Stromal cell of bone marrow (primary cell): Measurements from ENCODE around the gene ZNF438.
A peak's percentile ranks its signal among the peaks of the same experiment; 100 is the strongest.
"Not testable (repeated sequence)": the region's sequence is repeated elsewhere in the genome, so short reads cannot be mapped to it uniquely, and the experiment has no call there.

Experiments
- DNase-seq: peaks from one replicate; pipeline ENCODE4 v3.0.0-alpha.2; 2012; ENCODE audit warnings: low read depth

Gene ZNF438

DNA sequence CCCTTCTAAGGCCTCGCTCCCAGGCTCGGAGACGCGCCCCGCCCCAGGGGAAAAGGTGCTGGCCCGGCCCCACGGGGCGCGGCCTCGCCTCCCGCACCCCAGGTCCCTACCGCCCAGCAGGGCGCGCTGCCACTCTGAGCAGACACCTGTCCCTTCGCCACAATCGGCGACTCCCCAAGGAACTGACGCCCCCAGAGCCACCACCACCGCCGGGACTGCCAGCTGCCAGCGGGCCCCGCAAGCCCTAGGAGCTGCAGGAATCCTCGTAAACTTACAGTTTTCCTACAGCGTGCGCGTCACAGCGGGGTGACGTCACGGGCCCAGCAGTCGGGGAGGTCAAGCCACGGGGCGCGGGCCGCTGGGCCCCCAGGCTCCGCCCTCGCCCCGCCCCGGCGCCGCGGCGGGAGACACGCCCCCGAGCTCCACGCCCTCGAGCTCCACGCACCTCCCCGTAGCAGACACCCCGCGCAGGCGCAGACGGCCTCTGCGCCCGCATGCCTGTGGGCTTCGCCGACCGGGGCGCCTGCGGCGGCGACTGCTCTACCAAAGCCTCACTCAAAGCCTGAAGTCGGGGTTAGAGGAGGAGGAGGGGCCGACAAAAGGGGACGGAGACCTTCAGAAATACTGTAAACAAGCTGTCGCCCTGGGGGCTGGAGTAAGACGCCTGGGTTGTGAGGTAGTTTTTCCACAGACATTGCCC, at the start of gene ZNF438:
ZNF438 (minus strand) TSS at position 308 of the 700 bp plus-strand sequence. CDS start 154,831 bp downstream, outside the sequence.
- DNase-seq: peak; percentile 90

DNA sequence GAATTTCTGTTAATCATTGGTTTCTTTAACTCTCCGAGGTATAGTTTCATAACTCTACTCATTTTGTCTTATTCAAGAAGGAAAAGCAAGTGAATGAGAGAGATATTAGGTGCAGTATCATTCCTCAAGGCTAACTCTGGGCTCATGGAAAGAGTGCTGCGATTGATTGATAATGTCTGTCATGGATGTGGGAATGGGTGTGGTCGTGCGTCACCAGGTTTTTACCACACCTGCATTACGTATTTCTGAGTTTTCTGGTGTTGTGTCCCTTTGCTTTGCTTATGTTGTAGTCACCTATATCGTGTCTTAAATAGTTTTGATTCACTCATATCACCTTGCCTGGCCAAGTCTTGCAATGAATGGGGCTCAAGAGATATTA, 44.9 kb upstream of the ZNF438 start:
- no peak for DNase-seq

DNA sequence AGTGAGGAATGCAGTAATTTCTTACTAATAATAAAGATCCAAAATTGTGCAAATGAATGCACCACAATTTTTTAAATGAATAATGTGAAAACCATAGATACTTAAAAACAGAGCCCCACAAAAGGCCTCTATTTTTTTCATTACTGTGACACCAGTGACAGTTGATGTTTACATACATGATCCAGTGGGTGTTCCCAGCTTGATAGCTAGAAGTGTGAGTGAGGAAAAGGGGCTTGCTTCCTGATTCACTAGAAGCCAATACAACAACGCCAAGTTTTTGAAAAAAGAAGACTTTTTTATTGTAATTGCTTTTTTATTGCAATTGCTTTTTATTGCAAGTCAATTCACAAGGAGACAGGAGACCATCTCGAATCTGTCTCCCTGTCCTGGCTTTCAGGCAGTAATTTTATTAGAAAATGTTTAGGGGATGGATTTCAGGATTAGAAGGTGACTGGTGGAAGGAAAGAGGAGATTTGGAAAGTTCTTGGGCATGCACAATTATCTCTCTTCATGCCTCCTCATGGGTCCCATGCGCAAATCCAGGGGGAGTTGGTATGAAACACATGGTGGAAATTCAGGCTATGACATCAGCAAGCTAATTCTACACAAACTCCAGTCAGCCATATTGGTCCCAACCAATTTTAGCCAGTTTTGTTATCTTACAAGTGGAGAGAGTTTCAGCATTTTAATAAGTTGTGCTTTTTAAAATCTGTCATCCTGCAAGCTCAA, 44.4 kb upstream of the ZNF438 start:
- no peak for DNase-seq

DNA sequence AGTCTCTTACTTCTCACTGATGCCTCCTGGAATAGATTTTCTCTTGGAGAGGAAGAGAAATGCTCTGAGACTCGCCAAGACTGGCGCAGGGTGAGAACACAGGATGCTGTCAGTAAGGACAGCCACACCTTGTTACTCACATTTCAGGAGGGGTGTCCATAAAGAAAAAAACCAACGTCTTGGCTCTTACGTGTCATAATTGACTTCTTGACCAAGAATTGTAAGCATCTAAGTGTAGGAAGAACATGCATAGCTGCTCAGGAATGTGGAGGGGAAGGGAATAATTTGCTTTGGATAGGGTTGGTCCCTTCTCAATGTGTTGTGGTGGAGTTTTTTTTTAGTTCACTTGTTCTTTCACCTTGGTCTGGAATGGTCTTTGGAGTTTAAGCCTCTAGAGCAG, 43.8 kb upstream of the ZNF438 start:
- no peak for DNase-seq

DNA sequence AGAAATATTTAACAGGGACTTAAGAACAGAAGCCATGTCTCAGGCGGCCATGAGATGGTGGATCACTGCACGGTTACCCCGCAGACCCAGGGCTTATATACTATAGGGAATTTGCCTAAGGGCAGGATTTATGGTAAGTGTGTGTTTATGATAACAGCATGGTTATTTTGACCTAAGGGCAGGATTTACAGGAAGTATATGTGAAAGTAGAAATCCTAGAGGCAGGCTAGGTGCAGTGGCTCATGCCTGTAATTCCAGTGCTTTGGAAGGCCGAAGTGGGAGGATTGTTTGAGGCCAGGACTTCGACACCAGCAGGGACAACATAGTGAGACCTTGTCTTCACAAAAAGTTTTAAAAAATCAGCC, 43.0 kb upstream of the ZNF438 start:
- no peak for DNase-seq

DNA sequence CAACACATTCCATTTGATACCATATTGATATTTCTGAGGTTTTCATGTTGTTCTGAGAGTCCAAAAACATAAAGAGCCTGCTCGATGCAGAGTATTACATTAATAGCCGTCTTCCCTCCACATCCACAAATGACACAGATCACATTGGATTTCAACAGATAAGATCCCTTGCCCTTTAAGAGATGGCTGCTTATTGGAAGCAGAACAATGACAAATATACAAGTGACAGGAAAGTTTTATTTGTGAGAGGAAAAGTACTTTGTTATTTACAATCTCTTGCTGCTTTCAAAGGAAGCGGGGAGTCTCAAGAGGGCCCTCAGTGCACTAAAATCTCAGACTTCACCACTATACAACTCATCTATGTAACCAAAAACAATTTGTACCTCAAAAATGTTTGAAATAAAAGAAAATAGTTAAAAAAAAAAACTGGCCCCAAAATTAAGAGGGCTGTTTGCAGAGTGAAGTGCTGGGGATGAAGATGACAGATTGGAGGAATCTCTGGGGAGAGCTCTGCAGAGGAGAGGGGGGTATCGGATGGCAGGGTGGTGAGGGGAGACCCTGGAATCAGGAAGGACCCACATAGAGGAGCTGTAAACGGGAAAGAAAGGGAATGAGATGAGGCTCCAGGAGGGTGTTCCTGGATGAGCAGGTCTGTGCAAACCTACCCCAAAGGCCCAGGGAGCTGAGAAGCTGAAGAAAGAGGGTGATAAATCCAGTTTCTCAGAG, 42.5 kb upstream of the ZNF438 start:
- DNase-seq: no peak

DNA sequence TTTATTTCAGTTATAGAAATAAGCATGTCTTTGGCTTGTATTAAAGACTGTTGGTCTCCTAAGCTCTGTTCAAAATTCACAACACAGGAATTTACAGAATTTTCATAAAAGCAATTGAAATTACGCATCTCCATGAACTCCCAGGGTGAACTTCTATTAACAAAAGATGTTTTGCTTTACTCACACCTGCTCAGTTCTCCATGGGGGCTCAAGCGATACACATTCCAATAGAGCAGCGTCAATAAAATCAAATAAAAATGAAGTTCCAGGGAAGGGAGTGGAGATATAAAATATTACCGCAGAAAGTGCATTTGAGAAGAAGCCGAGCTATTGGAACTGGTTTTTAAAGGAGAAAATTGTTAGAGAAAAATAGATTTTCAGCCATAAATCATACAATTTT, 41.5 kb upstream of the ZNF438 start:
- DNase-seq: no peak

GRCh38 chr10:31072451-31072850, 40.8 kb upstream of the ZNF438 start:
- DNase-seq: no peak

- DNase-seq: no peak
Observed at GRCh38 chr10:31071232-31072005, 39.8 kb upstream of the ZNF438 start.

- no peak for DNase-seq
Observed at GRCh38 chr10:31070691-31071090, 39.0 kb upstream of the ZNF438 start.

- DNase-seq: no peak
Observed at GRCh38 chr10:31070025-31070424, 38.4 kb upstream of the ZNF438 start.

DNA sequence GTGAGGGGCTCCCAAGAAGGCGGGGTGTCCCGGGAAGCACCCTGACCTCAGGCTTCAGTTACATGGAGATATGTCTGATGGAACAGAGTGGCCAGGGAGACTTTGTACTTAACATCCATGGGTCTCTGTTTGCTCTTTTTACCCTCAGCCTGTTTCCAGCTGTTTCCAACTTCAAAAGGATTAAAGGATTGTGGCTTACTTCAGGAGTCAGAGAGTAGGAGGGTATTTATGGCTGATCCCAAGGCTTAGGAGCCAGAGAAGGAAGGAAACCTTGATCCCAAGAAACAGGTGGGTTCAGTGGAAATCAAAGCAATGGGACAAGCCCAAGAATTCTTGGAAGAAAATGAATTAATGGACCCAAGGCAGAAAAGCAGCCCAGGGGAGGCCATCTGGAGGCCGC, 37.7 kb upstream of the ZNF438 start:
- DNase-seq: no peak

GRCh38 chr10:31064348-31064747, 32.7 kb upstream of the ZNF438 start:
- peak; percentile 76 for DNase-seq

DNA sequence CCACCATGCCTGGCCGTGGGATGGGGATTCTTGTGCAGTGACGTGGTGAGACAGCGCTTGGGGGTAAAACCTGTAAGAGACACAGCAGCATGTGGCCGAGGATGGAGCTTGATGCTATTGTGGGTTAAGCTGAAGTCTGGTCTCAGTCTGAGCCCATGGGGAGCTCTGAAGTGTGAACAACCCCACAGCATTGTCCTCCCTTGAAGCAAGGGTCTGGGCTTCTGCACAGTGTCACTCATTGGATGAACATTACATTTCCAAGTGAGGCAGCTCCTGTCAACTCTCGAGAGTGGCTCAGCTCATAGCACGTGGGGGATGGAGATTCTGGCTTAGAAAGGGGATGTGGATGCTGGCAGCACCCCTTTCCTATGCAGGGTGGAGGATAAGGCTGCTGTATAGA, 32.2 kb upstream of the ZNF438 start:
- DNase-seq: no peak

DNA sequence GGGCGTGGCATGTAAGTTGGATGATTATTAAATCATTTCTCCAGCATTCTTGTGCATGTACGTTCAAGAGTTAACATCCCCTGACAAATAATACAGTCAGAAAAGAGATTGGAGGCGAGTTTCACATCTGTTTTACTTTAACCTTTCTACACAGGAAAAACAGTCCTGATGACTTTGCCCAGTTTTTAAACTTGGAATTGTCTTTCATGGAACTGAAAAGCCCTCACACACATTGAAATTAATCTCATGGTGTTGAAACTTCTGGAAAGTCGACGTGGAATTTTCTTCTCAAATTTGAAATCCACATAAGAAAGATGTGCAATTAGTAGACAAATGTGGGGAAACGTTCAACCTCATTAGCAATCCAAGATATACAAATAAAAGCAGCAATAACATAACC, 31.2 kb upstream of the ZNF438 start:
- DNase-seq: no peak

- DNase-seq: no peak
Observed at GRCh38 chr10:31061941-31062340, 30.3 kb upstream of the ZNF438 start.

GRCh38 chr10:31058795-31059703, 27.4 kb upstream of the ZNF438 start:
- DNase-seq: no peak

- DNase-seq: not testable (repeated sequence)
Observed at GRCh38 chr10:31056678-31057077, 25.0 kb upstream of the ZNF438 start.

GRCh38 chr10:31055573-31056251, 24.0 kb upstream of the ZNF438 start:
- DNase-seq: no peak

DNA sequence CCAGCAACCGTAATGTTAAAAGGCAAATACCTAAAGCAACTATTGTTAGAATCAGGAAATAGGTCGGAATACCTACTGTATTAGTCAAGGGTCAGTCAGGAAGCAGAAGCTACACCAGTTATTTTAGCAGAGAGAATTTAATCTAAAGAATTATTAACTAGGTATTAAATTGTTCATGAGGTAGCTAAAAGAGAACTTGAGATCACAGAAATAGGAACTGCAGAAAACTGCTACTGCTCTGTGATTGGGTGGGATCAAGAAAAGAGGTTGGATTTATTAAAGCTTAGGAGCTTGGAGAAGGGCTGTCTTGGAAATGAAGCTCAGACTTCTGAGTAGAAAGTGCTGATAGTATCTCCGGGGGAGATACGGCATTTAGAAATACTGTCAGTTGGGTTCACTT, 20.0 kb upstream of the ZNF438 start:
- DNase-seq: no peak

DNA sequence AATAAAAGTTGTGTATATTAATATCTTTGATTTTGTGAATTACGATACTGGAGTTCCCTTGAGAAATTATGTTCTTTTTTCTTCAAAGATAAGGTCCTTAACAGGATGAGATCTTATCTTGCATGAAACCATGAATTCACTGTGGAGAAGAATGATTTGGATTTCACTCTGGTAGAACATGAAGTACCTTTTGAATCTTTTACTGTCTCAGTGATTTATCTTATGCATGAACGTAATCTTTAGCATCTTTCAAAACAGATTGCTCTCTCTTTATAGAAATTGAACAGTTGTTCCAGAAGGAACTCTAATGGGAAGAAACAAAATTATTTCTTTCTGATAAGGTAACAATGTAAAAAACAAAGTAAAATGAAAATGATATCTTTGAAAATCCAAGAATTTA, 11.0 kb upstream of the ZNF438 start:
- no peak for DNase-seq
